ENCODE results near the gene ZFPM1.
A peak's percentile ranks its signal among the peaks of the same experiment; 100 is the strongest.

The ZFPM1 gene

DNA sequence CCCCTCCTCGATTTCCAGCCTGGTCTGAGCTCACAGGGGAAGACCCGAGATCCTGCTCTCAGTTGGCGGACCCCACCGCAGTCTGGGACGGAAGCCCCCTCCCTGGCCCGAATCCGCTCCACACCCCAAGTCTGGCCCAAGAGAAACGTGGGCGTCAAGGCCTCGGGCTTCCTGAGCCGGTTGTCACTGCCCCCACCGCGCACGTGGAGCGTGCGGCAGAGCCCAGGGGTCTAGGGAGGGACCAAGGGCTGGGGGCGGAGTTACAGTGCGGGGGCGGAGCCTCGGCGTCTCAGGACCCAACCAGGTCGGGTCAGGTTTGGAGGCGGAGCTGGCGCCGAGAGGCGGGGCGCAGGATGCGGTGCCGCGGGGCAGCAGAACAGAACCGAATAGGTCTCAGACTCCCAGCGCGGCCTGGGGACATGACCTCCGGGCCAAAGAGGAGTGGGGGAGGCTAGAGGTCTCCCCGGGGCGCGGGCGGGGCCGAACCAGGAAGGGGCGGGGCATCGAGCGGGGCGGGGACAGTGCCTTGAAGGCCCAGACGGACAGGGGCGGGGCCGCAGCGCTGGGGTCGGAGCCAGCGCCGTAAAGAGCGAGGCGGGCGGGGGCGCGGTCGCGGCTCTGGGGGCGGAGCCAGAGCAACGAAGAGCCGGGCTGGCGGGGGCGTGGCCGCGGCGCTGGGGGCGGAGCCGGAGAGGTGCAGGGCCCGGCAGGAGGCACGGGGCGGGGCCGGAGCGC is 431 bp upstream of the ZFPM1 start:
- DNase-seq: peak; percentile 99

DNA sequence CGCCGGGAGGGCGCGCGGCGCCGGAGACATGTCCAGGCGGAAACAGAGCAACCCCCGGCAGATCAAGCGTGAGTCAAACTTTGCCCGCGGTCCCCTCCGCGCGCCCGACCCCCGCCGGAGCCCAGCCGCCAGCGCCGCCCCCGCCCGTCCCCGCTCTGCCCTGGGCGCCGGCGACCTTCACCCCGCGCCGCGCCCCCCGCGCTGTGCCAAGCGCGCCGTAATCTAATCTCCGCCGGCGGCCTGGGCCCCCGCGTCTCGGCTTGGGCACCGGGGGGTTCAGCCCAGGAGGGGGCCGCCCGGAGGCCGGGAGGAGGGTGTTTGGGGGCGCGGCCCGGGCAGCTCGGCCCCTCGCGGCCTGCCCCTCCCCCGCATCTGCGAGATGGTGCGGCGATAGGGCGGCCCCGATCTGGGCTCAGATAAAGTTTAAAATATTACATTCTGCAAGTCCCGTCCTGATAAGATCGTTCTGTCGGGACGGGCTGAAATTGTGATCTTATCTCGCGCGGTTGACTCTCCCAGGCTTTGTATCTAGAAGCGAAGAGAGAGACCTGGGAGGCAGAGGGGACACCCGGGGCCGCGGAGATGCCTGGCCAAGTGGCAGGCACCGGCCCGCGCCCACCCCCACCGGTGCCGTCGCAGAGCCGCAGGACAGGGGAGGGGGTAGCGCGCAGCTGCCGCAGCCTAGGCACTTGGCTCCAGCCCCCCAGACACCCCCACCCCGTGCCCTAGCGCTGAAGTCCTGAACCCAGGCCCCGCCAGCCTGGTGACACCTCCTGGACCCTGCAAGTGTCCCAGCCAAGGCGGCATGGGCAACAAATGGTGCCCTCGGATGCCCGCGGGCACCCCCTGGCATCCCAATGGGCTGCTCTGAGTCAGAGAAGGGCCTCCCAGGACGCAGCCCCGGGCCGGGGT is 787 bp downstream of the ZFPM1 start:
- peak; percentile 48 for DNase-seq

DNA sequence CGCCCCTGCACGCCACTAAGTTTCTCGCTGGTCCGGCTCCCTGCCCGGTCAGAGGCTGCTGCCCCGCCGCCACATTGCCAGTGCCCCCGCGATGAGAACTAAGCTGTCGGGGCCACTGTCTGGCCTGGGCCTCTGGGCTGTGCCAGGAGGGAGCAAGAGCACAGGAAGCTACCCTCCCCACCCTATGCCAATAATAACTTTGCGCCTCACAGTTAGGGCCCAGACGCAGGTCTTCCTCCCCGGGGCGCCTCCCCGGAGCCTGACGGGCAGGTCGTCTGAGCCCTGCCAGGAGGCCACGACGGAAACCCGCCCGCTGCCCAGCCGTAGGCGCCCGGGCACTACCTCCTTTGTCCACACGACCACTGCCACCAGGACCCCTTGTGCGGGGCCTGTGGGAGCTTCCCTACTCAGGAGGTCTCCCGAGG is 1.5 kb downstream of the ZFPM1 start:
- DNase-seq: peak; percentile 61

DNA sequence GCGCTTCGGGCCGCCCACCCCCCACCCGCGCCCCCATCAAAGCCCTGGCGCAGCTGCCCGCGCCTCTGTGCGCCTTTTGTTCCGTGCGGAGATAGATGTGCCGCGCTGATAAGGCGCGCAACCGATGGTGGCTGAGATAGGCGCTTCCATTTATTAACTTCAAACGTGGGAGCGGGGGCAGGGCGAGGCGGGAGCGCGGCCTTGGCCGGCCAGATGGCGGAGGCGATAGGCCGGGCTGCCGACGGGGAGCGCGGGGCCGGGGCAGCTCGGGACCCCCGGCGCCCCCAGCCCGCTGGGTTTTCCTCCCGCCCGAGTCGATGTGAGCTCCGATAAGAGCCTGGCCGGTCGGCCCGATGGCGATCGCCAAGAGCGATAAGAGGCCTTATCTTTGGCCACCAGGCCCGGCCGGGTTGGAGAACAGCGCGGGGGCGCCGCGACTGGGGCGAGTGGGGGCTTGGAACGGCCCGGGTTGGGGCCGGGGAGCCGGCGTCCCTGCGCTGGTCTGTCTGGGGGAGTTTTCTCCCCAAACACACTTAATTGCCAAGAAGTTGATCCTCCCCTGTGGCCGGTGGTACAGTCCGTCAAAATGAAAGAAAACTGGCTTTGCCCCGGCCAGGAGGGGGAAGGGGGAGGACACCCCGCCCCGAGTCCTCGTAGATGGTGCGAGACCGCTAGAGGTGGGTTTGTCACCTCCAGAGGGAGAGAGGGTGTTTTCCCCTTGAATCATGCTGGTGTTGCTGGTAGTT is 2.7 kb downstream of the ZFPM1 start:
- peak; percentile 89 for DNase-seq

DNA sequence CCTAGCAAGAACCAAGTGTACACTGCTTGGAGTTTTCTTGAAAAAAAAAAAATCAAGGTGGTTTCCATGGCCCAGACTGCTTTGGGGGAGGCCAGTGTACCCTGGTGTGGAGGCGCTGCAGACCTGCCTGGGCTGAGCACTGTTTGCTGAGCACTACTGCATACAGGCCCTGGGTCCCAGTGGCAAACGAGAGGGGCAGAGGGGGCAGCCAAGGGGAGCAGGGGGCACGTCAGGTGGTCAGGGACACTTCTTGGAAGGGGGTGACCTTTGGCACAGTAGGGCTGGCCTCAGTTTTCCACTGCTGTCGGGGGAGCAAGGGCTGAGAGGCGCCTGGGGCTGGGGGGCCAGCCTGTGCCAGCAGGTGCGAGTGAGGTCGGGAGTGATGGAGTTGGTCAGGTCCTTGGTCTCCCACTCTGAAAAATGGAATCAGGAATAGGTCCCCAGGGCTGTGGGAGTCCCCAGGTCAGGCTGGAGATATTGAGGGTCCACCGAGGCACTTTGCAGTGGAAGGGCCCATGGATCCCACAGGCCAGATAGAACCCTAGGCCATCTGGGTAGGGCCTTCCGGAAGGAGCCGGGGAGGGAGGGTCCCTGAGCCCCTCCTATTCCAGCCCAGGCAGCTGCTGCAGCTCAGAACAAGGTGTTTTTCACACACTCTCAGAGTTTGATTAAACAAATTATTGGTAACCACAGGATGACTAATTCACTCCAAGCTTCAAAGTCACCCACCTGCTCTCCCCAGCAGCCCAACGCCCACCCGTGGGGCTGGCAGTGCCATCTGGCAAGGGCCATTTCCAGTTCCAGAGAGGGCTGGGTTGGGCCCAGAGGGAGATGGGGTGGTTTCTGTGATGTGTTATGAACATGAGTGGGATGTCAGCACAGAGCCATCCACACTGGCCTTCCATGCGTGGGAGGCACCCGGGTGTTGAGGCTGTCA is 3.5 kb downstream of the ZFPM1 start:
- DNase-seq: peak; percentile 59

DNA sequence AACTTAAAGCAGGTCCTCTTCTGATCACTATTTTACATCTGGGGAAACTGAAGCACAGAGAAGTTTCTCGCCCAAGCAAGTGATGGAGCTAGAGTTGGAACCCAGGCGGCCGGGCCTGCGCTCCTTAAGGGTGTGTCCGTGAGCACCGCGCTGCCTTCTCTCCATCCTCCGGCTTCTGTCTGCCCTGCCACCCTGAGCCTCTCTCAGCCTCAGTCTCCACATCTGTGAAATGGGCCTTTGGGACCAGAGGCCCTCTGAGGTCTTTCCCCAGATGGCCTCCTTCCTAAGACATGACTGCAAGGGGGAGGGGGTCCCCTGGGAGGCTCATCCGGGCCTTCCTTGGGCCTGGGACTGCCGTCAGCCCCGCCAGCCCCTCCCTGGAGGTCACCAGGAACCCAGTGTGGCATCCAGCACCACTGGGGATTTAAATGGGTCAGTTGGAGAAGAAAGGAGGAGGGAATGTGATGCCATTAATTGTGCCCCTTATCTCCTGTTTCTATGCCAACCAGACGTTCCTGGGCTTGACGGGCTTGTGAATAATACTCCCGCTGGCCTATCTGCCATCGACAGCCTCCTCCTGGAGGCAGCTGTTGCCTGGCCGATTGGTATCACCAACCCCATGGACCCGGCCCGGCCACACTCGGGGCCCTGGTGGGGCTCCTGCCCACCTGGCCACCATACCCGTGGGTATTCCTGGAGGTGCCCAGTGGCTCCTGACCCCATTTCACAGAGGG is 5.1 kb downstream of the ZFPM1 start:
- no peak for DNase-seq

DNA sequence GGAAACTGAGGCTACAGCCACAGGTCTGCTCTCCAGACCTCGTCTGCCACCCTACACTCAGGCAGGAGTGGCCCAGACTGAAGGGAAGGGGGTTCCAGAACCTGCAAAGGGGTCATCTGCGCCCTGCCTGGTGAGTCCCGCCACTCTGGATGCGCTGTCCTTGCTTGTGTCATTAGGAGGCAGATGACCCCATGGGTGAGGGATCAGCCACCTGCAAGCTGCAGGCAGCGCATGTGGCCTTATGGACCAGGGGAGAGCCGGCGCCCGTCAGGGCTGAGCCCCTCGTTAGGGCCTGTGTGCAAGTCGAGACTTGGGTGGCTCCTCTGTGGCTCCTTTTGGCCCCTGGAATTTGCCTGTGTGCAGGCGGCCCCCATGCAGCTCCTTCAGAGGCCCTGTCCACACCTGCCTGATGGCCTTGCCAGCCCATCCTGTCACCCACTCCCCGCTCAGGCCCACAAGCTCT is 5.7 kb downstream of the ZFPM1 start:
- DNase-seq: no peak

DNA sequence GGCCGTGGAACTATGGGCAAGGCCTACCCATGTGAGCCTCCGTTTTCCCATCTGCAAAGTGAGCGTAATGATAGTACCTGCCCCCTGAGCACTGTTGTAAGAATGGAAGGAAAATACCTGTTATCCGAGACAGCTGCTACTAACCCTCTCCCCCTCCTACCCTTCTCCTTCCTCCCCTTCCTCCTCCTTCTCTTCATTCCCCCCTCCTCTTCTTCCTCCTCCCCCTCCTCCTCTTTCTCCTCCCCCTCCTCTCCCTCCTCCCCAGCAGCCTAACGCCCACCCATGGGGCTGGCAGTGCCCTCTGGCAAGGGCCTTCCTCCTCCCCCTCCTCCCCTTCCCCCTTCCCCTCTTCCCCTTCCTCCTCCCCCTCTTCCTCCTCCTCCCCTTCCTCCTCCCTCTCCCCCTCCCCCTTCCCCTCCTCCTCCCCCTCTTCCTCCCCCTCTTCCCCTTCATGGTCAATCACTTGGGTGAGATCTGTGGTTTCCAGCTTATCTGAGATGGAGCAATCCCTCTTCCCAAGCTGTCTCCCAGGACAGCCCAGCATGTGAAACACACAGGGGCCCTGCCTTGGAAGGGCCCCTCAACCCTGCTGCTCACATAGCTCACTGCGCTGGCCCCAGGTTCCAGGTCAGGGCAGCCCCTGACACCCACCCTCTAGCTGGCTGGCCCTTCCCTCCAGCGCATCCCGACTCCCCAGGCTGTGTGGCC is 6.4 kb downstream of the ZFPM1 start:
- no peak for DNase-seq

DNA sequence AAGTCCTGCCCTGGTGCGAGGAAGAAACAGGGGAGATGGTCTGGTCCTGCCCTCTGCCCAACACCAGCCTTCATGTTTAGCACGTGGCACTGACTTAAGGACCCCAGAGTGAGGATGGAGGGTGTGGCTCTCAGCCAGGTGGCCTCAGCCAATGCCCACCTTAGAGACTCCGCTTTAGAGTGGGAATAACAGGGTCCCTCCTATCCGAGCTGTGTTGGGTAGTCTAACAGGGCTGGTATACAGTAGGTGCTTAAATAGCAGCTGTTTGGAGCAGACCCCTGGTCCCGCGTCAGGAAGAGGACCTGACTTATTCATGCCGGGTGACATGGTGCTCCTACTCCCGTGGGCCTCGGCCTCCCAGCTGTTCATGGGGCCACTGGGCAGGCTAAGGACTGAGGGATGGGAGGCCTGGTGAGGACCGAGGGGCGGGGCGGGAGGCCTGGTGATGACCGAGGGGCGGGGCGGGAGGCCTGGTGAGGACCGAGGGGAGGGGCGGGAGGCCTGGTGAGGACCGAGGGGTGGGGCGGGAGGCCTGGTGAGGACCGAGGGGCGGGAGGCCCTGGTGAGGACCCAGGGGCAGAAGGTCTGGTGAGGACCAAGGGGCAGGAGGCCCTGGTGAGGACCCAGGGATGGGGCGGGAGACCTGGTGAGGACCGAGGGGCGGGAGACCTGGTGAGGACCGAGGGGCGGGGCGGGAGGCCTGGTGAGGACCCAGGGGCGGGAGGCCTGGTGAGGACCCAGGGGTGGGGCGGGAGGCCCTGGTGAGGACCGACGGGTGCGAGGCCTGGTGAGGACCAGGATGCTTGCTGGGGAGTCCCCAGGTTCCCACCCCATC is 7.6 kb downstream of the ZFPM1 start:
- no peak for DNase-seq

DNA sequence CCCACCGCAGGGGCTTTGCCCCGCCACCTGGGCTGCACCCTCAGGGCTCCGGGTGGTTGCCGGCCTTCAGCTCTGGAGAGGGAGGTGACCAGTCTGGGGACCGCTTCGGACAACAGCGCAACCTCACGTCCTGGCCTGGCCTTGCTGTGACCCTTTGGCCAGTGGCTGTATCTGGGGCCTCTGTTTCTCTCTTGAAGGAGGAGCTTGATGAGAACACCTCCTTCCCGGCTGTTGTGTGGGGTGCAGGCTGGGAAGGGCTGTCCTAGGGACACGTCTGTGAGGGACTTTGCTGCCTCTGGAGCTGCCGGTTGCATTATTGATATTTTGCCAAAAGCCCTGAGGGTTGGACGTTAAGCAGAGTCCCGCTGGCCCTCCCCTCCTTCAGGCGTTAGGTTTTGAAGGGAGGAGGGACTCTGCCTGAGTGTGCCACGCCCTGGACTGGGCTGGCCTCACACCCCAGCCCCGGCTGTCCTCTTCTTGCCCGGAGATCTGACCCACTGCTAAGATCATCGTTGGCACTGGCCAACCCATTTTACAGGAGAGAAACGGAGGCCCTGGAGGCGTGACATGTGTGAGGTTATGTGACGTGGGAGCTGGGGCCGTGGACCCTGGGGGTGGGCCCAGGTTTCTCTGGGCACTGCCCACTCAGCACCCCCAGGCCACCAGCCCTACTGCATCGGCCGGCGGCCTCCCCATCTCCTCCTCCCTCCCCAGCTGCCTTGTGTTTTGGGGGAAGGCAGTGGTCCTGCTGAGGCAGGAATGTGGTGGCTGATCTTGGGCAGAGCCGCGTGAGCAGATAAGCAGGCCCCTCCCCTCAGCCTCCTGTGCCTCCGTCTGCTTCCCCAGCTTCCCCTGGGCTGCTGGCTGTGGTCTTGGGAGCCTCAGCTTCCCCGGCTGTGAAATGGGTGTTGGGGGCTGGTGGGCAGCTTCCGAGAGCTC is 8.5 kb downstream of the ZFPM1 start:
- DNase-seq: no peak

DNA sequence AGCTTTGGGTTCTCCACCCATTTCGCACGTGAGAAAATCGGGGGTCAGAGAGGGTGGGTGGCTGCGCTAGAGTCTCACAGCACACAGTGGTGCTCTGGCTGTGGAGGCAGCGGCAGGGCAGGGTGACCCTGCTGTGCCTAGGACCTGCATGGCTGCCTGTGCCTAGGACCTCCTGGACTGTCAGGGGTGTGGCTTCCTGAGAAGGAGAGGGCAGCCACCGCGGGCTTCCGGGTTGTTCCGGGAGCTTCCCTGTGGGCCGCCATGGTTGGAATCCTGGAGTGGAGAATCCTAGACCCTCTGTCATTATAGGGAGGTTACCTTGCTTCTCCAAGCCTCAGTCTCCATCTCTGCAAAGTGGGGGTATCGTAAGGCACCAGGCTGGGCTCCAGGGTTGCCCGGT is 9.3 kb downstream of the ZFPM1 start:
- DNase-seq: no peak

DNA sequence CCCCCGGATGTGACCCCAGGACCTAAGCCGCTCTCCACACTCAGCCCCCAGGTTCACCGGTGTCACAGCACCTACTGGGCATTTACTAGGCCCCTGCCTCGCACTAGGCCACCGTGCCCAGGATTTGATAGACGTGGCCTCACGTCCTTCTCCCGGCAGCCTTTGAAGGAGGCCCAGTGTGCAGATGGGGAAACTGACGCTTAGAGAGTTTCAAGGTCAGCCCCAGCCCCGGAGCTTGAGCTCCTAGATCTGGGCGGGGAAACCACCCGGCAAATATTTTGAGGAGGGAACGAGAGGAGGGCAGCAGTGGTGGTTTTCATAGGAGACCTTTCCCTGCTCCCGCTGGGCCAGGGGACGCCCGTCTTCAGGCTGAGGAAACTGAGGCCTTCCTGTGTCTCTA is 10.3 kb downstream of the ZFPM1 start:
- no peak for DNase-seq

DNA sequence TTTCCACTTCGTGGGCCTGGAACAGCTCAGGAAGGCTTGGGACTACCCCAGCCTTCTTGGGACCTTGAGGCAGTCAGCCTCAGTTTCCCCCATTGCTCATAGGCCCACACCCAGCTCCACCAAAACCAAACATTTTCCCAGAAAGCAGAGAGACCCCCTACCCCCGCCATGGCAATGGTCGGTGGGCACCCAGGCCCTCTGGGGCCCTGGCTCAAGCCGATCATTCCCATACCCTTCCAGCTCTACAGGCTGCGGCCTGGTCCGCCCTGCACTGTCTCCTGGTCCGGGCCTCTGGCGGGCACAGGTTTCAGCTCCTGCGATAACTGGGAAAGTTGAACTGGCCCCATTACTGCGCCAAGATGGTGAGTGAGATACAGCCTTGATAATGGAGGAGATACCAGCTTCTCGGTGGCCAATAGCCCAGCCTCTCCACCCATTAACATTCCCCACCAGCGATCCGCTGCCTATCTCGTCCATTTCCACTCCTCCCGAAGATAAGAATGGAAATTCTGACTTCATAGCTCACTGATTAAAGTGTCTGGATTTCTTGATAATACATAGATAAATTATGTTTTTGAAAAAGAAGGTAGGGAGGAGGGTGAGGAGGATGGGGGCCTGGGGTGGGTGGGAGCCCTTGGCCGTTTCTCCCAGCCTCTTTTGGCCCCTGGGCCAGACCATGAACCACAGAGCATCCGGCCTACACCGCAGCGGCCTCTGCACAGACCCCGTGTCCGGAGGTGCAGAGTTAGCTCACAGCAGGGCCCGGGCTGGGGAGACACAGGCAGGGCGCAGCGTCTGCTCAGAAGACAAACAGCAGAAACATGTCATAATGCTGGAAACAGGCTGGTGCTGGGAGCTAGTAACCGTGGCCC is 11.6 kb downstream of the ZFPM1 start:
- no peak for DNase-seq

DNA sequence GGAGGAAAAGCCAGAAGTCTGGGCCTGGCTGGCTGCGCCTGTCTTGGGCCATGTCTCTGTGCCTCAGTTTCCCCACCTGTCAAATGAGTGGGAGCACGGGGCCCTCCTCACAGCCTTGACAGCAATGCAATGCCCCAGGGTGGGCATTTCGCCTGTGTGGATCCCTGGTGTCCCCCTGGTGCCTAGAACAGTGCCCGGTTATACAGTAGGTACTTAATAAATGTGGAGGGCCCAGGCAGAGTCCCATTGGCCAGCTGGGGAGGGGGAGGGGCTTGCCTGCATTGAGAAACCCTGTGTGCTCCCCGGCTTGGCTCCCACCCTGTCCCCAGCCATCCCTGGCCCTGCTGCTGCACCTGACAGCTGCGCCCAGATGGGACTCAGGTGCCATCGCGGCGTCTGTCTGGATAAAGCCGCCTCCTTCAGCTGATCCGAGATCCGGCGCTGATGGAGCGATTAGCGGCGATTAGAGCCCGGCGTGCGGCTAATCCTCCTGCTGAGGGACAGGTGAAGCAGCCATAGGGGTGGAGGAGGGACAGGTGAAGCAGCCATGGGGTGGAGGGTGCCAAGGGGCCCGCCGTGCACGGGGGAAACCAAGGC is 12.4 kb downstream of the ZFPM1 start:
- DNase-seq: no peak

DNA sequence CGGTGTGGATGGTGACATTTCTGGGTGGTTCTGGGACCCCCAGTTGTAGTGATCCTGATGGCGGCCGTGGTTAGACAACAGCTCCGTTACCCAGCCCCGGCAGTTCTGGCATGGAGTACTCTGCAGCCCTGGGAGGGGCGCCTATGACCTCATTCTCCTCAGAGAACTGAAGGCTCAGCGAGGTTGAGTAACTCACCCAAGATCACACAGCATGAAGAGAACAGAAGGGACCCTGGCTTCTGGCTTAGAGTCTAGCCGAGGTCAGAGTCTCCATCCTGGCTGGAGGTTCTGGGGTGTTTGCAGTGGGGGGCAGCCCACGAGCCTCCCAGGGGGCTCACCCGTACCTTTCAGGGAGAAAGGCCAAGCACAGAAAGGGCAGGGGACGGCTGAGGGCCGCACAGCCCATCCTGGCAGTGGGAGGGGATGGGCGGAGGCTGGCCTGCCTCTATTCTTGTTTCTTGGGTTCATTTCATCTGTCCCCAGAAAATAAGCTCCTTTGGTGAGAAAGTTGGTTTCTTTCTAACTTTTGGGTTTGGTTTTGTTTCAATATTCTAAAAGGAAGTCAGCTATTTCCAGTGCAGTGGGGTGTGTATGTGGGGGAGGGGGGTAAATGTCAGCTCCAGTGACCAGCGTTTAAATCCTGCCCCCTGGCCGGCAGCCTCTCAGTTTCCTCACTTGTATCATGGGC is 13.2 kb downstream of the ZFPM1 start:
- DNase-seq: no peak

DNA sequence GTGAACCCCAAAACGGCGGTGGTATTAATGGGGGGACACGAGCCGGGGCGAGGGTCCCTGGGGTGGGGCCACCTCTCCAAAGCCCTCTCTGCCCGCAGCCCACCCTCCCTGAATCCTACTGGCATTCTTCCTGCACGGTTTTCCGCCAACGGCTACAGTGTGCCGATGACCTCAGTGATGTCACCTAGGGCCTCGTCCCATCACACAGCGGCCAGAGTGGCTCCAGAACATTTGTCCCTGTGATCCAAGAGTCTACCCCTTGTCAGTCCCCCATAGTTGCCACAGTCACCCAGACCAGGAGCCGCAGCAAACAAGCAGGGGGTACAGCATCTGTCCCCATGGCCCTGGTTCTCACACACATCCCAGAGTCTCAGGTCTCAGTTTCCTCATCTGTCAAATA is 13.9 kb downstream of the ZFPM1 start:
- no peak for DNase-seq

DNA sequence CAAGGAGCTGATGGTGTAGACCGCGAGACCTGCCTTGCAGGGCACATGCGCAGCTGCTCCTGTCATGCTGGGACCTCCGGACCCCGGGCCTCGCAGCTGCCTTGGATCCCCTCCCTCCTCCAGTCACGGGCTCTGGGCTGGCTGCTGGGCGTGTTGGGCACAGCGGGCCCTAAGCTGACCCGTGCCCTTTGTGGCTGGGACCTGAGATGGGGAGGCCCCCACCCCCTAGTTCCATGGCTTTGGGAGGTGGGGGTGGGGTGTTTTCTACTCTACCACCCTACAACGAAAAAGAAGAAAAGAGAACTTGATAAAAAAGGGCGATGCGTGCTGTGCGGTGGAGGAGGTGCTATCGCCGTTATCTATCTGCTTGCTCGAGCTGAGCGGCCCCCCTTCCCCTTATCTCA is 14.5 kb downstream of the ZFPM1 start:
- DNase-seq: no peak
